Liver (tissue), 9 donors: ENCODE measurements around the gene GPA33. TPM values are rescaled to one million over a fixed set of nuclear protein-coding genes. Genes with fewer than 3 reads are reported as not detected.

ENCODE experiments used
- DNase-seq: peaks from one replicate; pipeline ENCODE4 v3.0.0-alpha.2; 2017; ENCODE audit warnings: low spot score
- H3K27ac ChIP-seq, 2 donors: one replicate each; pipeline ENCODE4 v1.7.0; 2013; ENCODE audit warnings: inconsistent platforms in 2 of 2, low read length in 2 of 2, control low read depth in 1 of 2, low read depth in 1 of 2, mild to moderate bottlenecking in 1 of 2
- H3K27me3 ChIP-seq, 4 donors: one replicate each; pipeline versions ENCODE4 v1.6.1 to v1.7.0; 2013; ENCODE audit warnings: low read length in 3 of 4, inconsistent platforms in 1 of 4, mild to moderate bottlenecking in 1 of 4, moderate library complexity in 1 of 4; ENCODE audit not compliant: control insufficient read depth in 4 of 4, insufficient read depth in 4 of 4
- H3K36me3 ChIP-seq, 4 donors: one replicate each; pipeline versions ENCODE4 v1.6.1 to v1.7.0; 2013; ENCODE audit warnings: low read length in 3 of 4, mild to moderate bottlenecking in 3 of 4, low read depth in 1 of 4, moderate library complexity in 1 of 4; ENCODE audit not compliant: control insufficient read depth in 4 of 4, insufficient read depth in 3 of 4
- H3K4me1 ChIP-seq, 4 donors: one replicate each; pipeline versions ENCODE4 v1.6.1 to v1.7.0; 2013; ENCODE audit warnings: low read length in 3 of 4, mild to moderate bottlenecking in 3 of 4, moderate library complexity in 1 of 4; ENCODE audit not compliant: control insufficient read depth in 4 of 4, insufficient read depth in 4 of 4
- H3K4me3 ChIP-seq, 3 donors: one replicate each; pipeline versions ENCODE4 v1.6.1 to v1.7.0; 2013; ENCODE audit warnings: low read length in 3 of 3, control low read depth in 1 of 3, low read depth in 1 of 3, mild to moderate bottlenecking in 1 of 3
- H3K9ac ChIP-seq, 2 donors: one replicate each; pipeline ENCODE4 v1.7.0; 2013; ENCODE audit warnings: low read length in 2 of 2, mild to moderate bottlenecking in 2 of 2, moderate library complexity in 2 of 2, control low read depth in 1 of 2, low read depth in 1 of 2
- H3K9me3 ChIP-seq, 4 donors: one replicate each; pipeline versions ENCODE4 v1.6.1 to v1.7.0; 2013; ENCODE audit warnings: low read length in 3 of 4; ENCODE audit not compliant: control insufficient read depth in 4 of 4
- ATF3 ChIP-seq: IDR thresholded peaks from 2 replicates; pipeline ENCODE4 v1.6.1; 2016; ENCODE audit warnings: antibody characterized with exemption
- EGR1 ChIP-seq, 2 donors: IDR thresholded peaks; 2 replicates each; pipeline ENCODE4 v1.6.1; 2016 to 2018; ENCODE audit warnings: antibody characterized with exemption in 2 of 2, low read depth in 2 of 2
- FOXA1 ChIP-seq: IDR thresholded peaks from 2 replicates; pipeline ENCODE4 v1.6.1; 2016; ENCODE audit warnings: antibody characterized with exemption
- FOXA2 ChIP-seq: IDR thresholded peaks from 2 replicates; pipeline ENCODE4 v1.6.1; 2016; ENCODE audit warnings: antibody characterized with exemption
- GABPA ChIP-seq, 2 donors: IDR thresholded peaks in 1 of 2; conservative IDR thresholded peaks in 1 of 2; 2 replicates each; pipeline ENCODE4 v1.6.1; 2016; ENCODE audit warnings: antibody characterized with exemption in 2 of 2, mild to moderate bottlenecking in 1 of 2, moderate library complexity in 1 of 2
- HNF4A ChIP-seq, 2 donors: conservative IDR thresholded peaks; 2 replicates each; pipeline ENCODE4 v1.6.1; 2016; ENCODE audit warnings: antibody characterized with exemption in 2 of 2, mild to moderate bottlenecking in 2 of 2
- HNF4G ChIP-seq: IDR thresholded peaks from 2 replicates; pipeline ENCODE4 v1.6.1; 2016; ENCODE audit warnings: antibody characterized with exemption
- NR2F2 ChIP-seq: IDR thresholded peaks from 2 replicates; pipeline ENCODE4 v1.6.1; 2016; ENCODE audit warnings: antibody characterized with exemption
- RAD21 ChIP-seq, 2 donors: IDR thresholded peaks; 2 replicates each; pipeline ENCODE4 v1.6.1; 2016; ENCODE audit warnings: antibody characterized with exemption in 2 of 2, mild to moderate bottlenecking in 2 of 2
- REST ChIP-seq: IDR thresholded peaks from 2 replicates; pipeline ENCODE4 v1.6.1; 2016; ENCODE audit warnings: antibody characterized with exemption, mild to moderate bottlenecking
- RXRA ChIP-seq, 2 donors: IDR thresholded peaks; 2 replicates each; pipeline ENCODE4 v1.6.1; 2017 to 2018; ENCODE audit warnings: antibody characterized with exemption in 2 of 2, mild to moderate bottlenecking in 1 of 2
- SP1 ChIP-seq: IDR thresholded peaks from 2 replicates; pipeline ENCODE4 v1.6.1; 2018; ENCODE audit warnings: antibody characterized with exemption, mild to moderate bottlenecking
- TAF1 ChIP-seq: conservative IDR thresholded peaks from 2 replicates; pipeline ENCODE4 v1.6.1; 2016; ENCODE audit warnings: antibody characterized with exemption, mild to moderate bottlenecking
- WGBS: extraction: QIAGEN DNeasy Blood & Tissue Kit; methylation state at CpG from one replicate; pipeline ENCODE4 v1.1.7; 2013; 5-methylcytosine and 5-hydroxymethylcytosine counted together
- polyA plus RNA-seq, 2 donors: library from polyadenylated mRNA; stranded (reverse) in 1 of 2; unstranded in 1 of 2; fragments of 200-250 nt in 1 of 2; fragments of >200 nt in 1 of 2; fragmentation: Nextera tagmentation in 1 of 2; extraction: Ambion mirVana in 1 of 2; gene quantifications; one replicate each; pipeline versions ENCODE4 v1.2.1 to v1.2.3, GENCODE V29; 2013 to 2015
- total RNA-seq, 2 donors: library from RNA; depleted of rRNA; stranded (reverse); fragments of >200 nt; gene quantifications; one replicate each; pipeline ENCODE4 v1.2.3, GENCODE V29; 2014
- TF ChIP-seq, protein P1 (sequence below): IDR thresholded peaks from 2 replicates; pipeline ENCODE4 v1.6.1; 2016; ENCODE audit warnings: antibody characterized with exemption
- TF ChIP-seq, protein P2 (sequence below): fragments of 150-350 bp; IDR thresholded peaks from 2 replicates; pipeline ENCODE4 v1.5.1; 2017; ENCODE audit warnings: improper control_type of control experiment, low read depth, low read length; ENCODE audit not compliant: missing input control
- TF ChIP-seq, protein P3 (sequence below): IDR thresholded peaks from 2 replicates; pipeline ENCODE4 v1.6.1; 2016; ENCODE audit warnings: antibody characterized with exemption
- donor health status: healthy.
- donor health status: healthy.
- donor health status: healthy.
- donor health status: healthy.
- donor health status: healthy.

The GPA33 gene
- total and polyA plus RNA-seq, 4 donors = 0.03 to 0.19 (median 0.08) TPM; not detected in 1

DNA sequence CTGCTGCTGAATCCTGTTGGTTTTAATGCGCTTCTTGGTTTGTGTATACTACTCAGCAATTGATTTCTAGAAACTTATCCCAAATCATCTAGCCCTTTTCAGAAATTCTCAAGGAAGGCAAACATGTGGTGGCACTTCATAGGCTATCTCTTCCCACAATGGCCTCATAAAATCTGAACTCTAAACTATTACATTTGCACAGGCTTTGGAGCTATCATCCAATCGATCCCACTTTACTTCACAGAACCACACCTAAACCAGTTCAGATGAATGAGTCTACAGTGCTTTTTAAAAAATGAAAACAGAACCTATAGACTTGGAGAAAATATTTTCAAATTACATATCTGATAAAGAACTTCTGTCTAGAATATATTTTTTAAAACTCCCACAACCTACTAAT is 10.6 kb upstream of the GPA33 start:
- H3K9ac ChIP-seq = no peak overlapping the region
- WGBS = 87% methylated on average over 2 of the region's 2 CpGs

GRCh38 chr1:167099851-167100250 is 9.7 kb upstream of the GPA33 start:
- TF ChIP-seq TAF1 (no peak), EGR1 (IDR thresholded peaks at IDR 0.05; ENCODE audit: low read depth in 2 of 2) (no peak), NR2F2 (no peak)
- TF ChIP-seq, protein P1, sequence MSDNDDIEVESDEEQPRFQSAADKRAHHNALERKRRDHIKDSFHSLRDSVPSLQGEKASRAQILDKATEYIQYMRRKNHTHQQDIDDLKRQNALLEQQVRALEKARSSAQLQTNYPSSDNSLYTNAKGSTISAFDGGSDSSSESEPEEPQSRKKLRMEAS = no peak
- 93% methylated on average over 1 of the region's 1 CpG for WGBS
- Histone ChIP-seq H3K4me1 (no peaks in the 10 kb centered on the region), H3K4me3 (no peak overlapping the region), H3K36me3 (no peaks in the 10 kb centered on the region), H3K27ac (no peak overlapping the region), H3K9ac (no peak overlapping the region), H3K9me3 (peaks cover 0 to 3% (median 0%) of the 10 kb centered on the region in 4 donors), H3K27me3 (no peaks in the 10 kb centered on the region)
- DNase-seq = no peak

More for the DNA sequence above, 10.6 kb upstream of the GPA33 start:
- Histone ChIP-seq H3K4me1 (no peaks in the 10 kb centered on the region), H3K9me3 (peaks cover 0 to 3% (median 0%) of the 10 kb centered on the region in 4 donors), H3K27me3 (no peaks in the 10 kb centered on the region), H3K4me3 (no peak overlapping the region), H3K36me3 (no peaks in the 10 kb centered on the region), H3K27ac (no peak overlapping the region)
- TF ChIP-seq FOXA2 (no peak), HNF4G (no peak), ATF3 (no peak), EGR1 (IDR thresholded peaks at IDR 0.05; ENCODE audit: low read depth in 2 of 2) (no peak), REST (no peak), GABPA (IDR thresholded peaks at IDR 0.05 in 1 of 2, conservative IDR thresholded peaks at IDR 0.05 in 1 of 2) (no peak), NR2F2 (no peak), FOXA1 (no peak), RAD21 (IDR thresholded peaks at IDR 0.05) (no peak), SP1 (no peak)
- TF ChIP-seq, protein P2, sequence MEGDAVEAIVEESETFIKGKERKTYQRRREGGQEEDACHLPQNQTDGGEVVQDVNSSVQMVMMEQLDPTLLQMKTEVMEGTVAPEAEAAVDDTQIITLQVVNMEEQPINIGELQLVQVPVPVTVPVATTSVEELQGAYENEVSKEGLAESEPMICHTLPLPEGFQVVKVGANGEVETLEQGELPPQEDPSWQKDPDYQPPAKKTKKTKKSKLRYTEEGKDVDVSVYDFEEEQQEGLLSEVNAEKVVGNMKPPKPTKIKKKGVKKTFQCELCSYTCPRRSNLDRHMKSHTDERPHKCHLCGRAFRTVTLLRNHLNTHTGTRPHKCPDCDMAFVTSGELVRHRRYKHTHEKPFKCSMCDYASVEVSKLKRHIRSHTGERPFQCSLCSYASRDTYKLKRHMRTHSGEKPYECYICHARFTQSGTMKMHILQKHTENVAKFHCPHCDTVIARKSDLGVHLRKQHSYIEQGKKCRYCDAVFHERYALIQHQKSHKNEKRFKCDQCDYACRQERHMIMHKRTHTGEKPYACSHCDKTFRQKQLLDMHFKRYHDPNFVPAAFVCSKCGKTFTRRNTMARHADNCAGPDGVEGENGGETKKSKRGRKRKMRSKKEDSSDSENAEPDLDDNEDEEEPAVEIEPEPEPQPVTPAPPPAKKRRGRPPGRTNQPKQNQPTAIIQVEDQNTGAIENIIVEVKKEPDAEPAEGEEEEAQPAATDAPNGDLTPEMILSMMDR = no peak
- no peak for DNase-seq

DNA sequence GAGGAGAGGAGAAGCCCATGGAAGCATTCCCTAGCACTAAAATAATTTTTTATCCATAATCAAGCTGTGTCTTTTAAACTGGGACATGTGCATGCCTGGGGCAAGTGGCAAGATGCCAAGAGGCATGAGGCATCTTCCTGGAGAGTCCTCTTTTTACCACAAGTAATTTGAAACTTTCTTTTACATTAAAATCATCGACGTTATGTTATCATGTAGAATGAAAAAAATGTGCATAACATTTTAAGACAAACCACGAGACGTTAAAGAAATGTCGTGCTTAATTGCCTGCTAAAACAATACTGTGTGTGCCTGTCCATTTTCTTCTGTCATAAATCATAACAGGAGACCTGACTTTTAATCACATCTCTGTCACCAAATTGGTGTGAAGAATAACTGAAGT is 5.2 kb upstream of the GPA33 start:
- Histone ChIP-seq H3K36me3 (no peaks in the 10 kb centered on the region), H3K9ac (no peak overlapping the region), H3K27me3 (no peaks in the 10 kb centered on the region), H3K9me3 (peaks cover 0 to 3% (median 0%) of the 10 kb centered on the region in 4 donors), H3K27ac (no peak overlapping the region), H3K4me1 (no peaks in the 10 kb centered on the region), H3K4me3 (no peak overlapping the region)
- 76% methylated on average over 5 of the region's 5 CpGs for WGBS
- DNase-seq = no peak
- TF ChIP-seq, protein P1 = no peak
- TF ChIP-seq NR2F2 = no peak
- TF ChIP-seq REST = no peak
- TF ChIP-seq EGR1 (IDR thresholded peaks at IDR 0.05; ENCODE audit: low read depth in 2 of 2) = no peak
- no peak for TF ChIP-seq HNF4A (conservative IDR thresholded peaks at IDR 0.05)
- no peak for TF ChIP-seq TAF1
- TF ChIP-seq RXRA (IDR thresholded peaks at IDR 0.05) = no peak
- TF ChIP-seq, protein P3, sequence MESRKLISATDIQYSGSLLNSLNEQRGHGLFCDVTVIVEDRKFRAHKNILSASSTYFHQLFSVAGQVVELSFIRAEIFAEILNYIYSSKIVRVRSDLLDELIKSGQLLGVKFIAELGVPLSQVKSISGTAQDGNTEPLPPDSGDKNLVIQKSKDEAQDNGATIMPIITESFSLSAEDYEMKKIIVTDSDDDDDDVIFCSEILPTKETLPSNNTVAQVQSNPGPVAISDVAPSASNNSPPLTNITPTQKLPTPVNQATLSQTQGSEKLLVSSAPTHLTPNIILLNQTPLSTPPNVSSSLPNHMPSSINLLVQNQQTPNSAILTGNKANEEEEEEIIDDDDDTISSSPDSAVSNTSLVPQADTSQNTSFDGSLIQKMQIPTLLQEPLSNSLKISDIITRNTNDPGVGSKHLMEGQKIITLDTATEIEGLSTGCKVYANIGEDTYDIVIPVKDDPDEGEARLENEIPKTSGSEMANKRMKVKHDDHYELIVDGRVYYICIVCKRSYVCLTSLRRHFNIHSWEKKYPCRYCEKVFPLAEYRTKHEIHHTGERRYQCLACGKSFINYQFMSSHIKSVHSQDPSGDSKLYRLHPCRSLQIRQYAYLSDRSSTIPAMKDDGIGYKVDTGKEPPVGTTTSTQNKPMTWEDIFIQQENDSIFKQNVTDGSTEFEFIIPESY = no peak
